HCEC 1CT (cell line): ENCODE measurements around the gene ZNF613.
"Not testable (repeated sequence)": the region's sequence is repeated elsewhere in the genome, so short reads cannot be mapped to it uniquely, and the experiment has no call there.

Experiments
- DNase-seq: peaks from one replicate; pipeline ENCODE4 v3.0.0-alpha.2; 2017

The ZNF613 gene

GRCh38 chr19:51944798-51945552, 17.7 kb downstream of the ZNF613 start:
- no peak for DNase-seq

GRCh38 chr19:51946602-51947001, 19.3 kb downstream of the ZNF613 start:
- DNase-seq: no peak

- no peak for DNase-seq
Measured at GRCh38 chr19:51948975-51949374, 21.7 kb downstream of the ZNF613 start.

GRCh38 chr19:51957846-51958245, 30.6 kb downstream of the ZNF613 start:
- not testable (repeated sequence) for DNase-seq

GRCh38 chr19:51959791-51960190, 32.5 kb downstream of the ZNF613 start:
- DNase-seq: no peak

- not testable (repeated sequence) for DNase-seq
Measured at GRCh38 chr19:51960621-51961233, 33.5 kb downstream of the ZNF613 start.

GRCh38 chr19:51965583-51965982, 38.3 kb downstream of the ZNF613 start:
- no peak for DNase-seq

GRCh38 chr19:51970718-51971117, 43.4 kb downstream of the ZNF613 start:
- DNase-seq: no peak

GRCh38 chr19:51971624-51972023, 44.4 kb downstream of the ZNF613 start:
- no peak for DNase-seq

GRCh38 chr19:51975787-51976186, 48.5 kb downstream of the ZNF613 start:
- DNase-seq: not testable (repeated sequence)

GRCh38 chr19:51976852-51977251, 49.6 kb downstream of the ZNF613 start:
- DNase-seq: no peak

GRCh38 chr19:51977346-51977745, 50.1 kb downstream of the ZNF613 start:
- no peak for DNase-seq

- no peak for DNase-seq
Measured at GRCh38 chr19:51978882-51979281, 51.6 kb downstream of the ZNF613 start.

GRCh38 chr19:51980116-51980736, 53.0 kb downstream of the ZNF613 start:
- no peak for DNase-seq

- not testable (repeated sequence) for DNase-seq
Measured at GRCh38 chr19:51980926-51981325, 53.7 kb downstream of the ZNF613 start.

- DNase-seq: no peak
Measured at GRCh38 chr19:51983361-51983760, 56.1 kb downstream of the ZNF613 start.

- peak; percentile 80 for DNase-seq
Measured at GRCh38 chr19:51986309-51987291, 59.3 kb downstream of the ZNF613 start, which contains the start of gene ZNF350. Gene ZNF350 (minus strand): TSS chr19:51986840. CDS start chr19:51974360, 12,480 bp downstream.

- DNase-seq: no peak
Measured at GRCh38 chr19:51993422-51993821, 66.2 kb downstream of the ZNF613 start.

GRCh38 chr19:51994048-51994644, 66.9 kb downstream of the ZNF613 start:
- DNase-seq: no peak
